ENCODE data around the gene AGTR1. TPM values are rescaled to one million over a fixed set of nuclear protein-coding genes. Genes with fewer than 3 reads are reported as not detected.

AGTR1 gene
- total RNA-seq, 2 experiments from 2014 or later, result not detected

DNA sequence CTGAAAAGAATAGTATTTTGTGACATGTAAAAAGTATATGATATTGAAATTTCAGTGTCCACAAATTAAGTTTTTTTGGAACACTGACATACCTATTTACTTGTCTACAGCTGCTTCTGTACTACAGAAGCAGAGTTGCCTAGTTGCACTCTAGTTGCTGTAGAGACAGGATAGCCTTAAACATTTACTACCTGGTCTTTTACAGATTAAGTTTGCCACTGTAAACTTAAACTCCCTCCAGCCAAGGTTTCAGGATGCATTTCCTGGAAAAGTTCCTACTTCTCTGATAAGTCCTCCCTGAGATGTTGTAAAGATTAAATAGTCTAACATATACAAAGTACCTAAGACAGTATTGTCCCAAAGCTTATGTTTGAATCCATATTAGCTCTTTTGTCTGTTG, 17.4 kb upstream of the AGTR1 start:
- H3K36me3 ChIP-seq (ENCODE audit: insufficient read depth, low read length), result no peaks in the 10 kb centered on the region
- H3K27ac ChIP-seq (ENCODE audit: low read depth in 1 of 2, low read length in 2 of 2), result no peak overlapping the region
- CTCF ChIA-PET, result no interaction called here
- Mint-ChIP-seq H3K4me3 (no peak overlapping the region), H3K27ac (no peak overlapping the region), H3K4me1 (ENCODE audit: low read depth) (no peaks in the 10 kb centered on the region), H3K9me3 (peaks cover 3% of the 10 kb centered on the region), H3K27me3 (no peaks in the 10 kb centered on the region), H3K36me3 (ENCODE audit: low read depth) (no peaks in the 10 kb centered on the region)
- no peaks in the 10 kb centered on the region for H3K27me3 ChIP-seq (ENCODE audit: control insufficient read depth in 1 of 2, insufficient read depth in 2 of 2, low read length in 2 of 2)
- no peak for TF ChIP-seq CTCF (IDR thresholded peaks at IDR 0.05)
- no peak for ATAC-seq (ENCODE audit: poor library complexity)
- no peaks in the 10 kb centered on the region for H3K4me1 ChIP-seq (ENCODE audit: insufficient read depth, low read length)
- POLR2A ChIA-PET, result no interaction called here
- no peak for DNase-seq
- intact Hi-C loops (cut with DNase I, micrococcal nuclease), result no loop called here
- no peak overlapping the region for H3K4me3 ChIP-seq (ENCODE audit: low read length)
- no peaks in the 10 kb centered on the region for H3K9me3 ChIP-seq (ENCODE audit: control insufficient read depth in 1 of 2, insufficient read depth in 1 of 2, low read length in 2 of 2)

DNA sequence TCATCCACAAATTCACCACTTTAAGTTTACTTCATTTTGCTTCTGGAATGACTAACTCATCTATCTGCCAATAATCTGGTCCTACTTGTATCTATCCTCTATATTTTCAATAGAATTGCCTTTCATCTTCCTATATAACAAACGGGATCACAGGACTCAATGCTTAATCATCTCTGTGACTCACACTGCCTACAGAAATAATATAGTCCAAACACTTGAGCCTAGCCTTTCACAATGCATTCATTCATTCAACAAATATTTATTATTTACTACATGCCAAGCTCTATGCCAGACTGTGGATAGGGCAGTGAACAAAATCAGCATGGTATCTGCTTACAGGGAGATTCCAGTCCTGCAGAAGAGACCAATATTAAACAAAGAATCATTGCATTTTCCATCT, 16.6 kb upstream of the AGTR1 start:
- no peaks in the 10 kb centered on the region for H3K4me1 ChIP-seq (ENCODE audit: insufficient read depth, low read length)
- no peaks in the 10 kb centered on the region for H3K4me1 Mint-ChIP-seq (ENCODE audit: low read depth)
- ATAC-seq (ENCODE audit: poor library complexity) (no peak), DNase-seq (no peak)
- H3K9me3 Mint-ChIP-seq, result peaks cover 3% of the 10 kb centered on the region
- no peaks in the 10 kb centered on the region for H3K36me3 ChIP-seq (ENCODE audit: insufficient read depth, low read length)
- CTCF ChIA-PET, result no interaction called here
- no peaks in the 10 kb centered on the region for H3K27me3 Mint-ChIP-seq
- H3K36me3 Mint-ChIP-seq (ENCODE audit: low read depth), result no peaks in the 10 kb centered on the region
- H3K27ac Mint-ChIP-seq, result no peak overlapping the region
- intact Hi-C loops (cut with DNase I, micrococcal nuclease), result no loop called here
- POLR2A ChIA-PET, result no interaction called here
- H3K4me3 Mint-ChIP-seq, result no peak overlapping the region
- no peaks in the 10 kb centered on the region for H3K9me3 ChIP-seq (ENCODE audit: control insufficient read depth in 1 of 2, insufficient read depth in 1 of 2, low read length in 2 of 2)
- no peak overlapping the region for H3K27ac ChIP-seq (ENCODE audit: low read depth in 1 of 2, low read length in 2 of 2)
- no peak overlapping the region for H3K4me3 ChIP-seq (ENCODE audit: low read length)
- no peaks in the 10 kb centered on the region for H3K27me3 ChIP-seq (ENCODE audit: control insufficient read depth in 1 of 2, insufficient read depth in 2 of 2, low read length in 2 of 2)
- no peak for TF ChIP-seq CTCF (IDR thresholded peaks at IDR 0.05)

DNA sequence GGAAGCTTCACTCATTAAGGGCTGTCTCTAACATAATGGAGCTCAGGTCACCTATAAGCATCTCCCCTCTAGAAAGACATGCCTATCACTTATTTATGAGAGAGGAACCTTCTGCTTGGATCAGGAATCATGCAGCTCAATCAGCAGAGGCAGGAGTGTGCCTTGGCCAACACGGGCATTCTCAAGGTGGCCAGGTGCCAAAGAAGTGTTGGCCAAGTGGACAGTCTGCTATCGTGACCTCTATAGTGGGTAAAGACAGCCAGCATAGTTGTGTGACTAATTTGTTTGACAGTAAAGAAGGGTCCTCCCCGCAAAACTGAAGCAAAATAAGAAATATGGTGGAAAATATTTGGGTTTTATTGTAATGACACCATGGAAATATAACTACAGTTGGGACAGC, 14.7 kb upstream of the AGTR1 start:
- Mint-ChIP-seq H3K36me3 (ENCODE audit: low read depth) (no peaks in the 10 kb centered on the region), H3K27me3 (no peaks in the 10 kb centered on the region), H3K4me1 (ENCODE audit: low read depth) (no peaks in the 10 kb centered on the region), H3K9me3 (peaks cover 3% of the 10 kb centered on the region), H3K27ac (no peak overlapping the region), H3K4me3 (no peak overlapping the region)
- Histone ChIP-seq H3K4me1 (ENCODE audit: insufficient read depth, low read length) (no peaks in the 10 kb centered on the region), H3K27me3 (ENCODE audit: control insufficient read depth in 1 of 2, insufficient read depth in 2 of 2, low read length in 2 of 2) (no peaks in the 10 kb centered on the region), H3K9me3 (ENCODE audit: control insufficient read depth in 1 of 2, insufficient read depth in 1 of 2, low read length in 2 of 2) (no peaks in the 10 kb centered on the region), H3K4me3 (ENCODE audit: low read length) (no peak overlapping the region), H3K36me3 (ENCODE audit: insufficient read depth, low read length) (no peaks in the 10 kb centered on the region), H3K27ac (ENCODE audit: low read depth in 1 of 2, low read length in 2 of 2) (no peak overlapping the region)
- CTCF ChIA-PET, result no interaction called here
- no peak for ATAC-seq (ENCODE audit: poor library complexity)
- TF ChIP-seq CTCF (IDR thresholded peaks at IDR 0.05), result no peak
- intact Hi-C loops (cut with DNase I, micrococcal nuclease), result no loop called here
- no peak for DNase-seq
- POLR2A ChIA-PET, result no interaction called here

Data from CD4-positive, alpha-beta T cell (primary cell).